SK-N-SH (cell line): Measurements from ENCODE around the gene ZDHHC14.

Experiments
- POLR2AphosphoS5 ChIP-seq: IDR thresholded peaks from 2 replicates; pipeline ENCODE4 v1.6.1; 2012; ENCODE audit warnings: low read depth, low read length
- REST ChIP-seq: IDR thresholded peaks from 2 replicates; pipeline ENCODE4 v1.6.1; 2012; ENCODE audit warnings: mild to moderate bottlenecking, low read depth, low read length, moderate library complexity
- TF ChIP-seq, protein P1 (sequence below): fragments of 200-600 bp; sonication (generic); IDR thresholded peaks from 2 replicates; pipeline ENCODE4 v1.6.1; 2017; ENCODE audit warnings: antibody characterized with exemption, mild to moderate bottlenecking, moderate library complexity

- TF ChIP-seq REST (no peak), POLR2AphosphoS5 (no peak)
- TF ChIP-seq, protein P1, sequence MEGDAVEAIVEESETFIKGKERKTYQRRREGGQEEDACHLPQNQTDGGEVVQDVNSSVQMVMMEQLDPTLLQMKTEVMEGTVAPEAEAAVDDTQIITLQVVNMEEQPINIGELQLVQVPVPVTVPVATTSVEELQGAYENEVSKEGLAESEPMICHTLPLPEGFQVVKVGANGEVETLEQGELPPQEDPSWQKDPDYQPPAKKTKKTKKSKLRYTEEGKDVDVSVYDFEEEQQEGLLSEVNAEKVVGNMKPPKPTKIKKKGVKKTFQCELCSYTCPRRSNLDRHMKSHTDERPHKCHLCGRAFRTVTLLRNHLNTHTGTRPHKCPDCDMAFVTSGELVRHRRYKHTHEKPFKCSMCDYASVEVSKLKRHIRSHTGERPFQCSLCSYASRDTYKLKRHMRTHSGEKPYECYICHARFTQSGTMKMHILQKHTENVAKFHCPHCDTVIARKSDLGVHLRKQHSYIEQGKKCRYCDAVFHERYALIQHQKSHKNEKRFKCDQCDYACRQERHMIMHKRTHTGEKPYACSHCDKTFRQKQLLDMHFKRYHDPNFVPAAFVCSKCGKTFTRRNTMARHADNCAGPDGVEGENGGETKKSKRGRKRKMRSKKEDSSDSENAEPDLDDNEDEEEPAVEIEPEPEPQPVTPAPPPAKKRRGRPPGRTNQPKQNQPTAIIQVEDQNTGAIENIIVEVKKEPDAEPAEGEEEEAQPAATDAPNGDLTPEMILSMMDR = no peak
These were observed 223.8 kb downstream of the ZDHHC14 start for GRCh38 chr6:157604816-157605215.
